Limb (tissue), 2 donors: Measurements from ENCODE around the gene TM4SF4.

Experiments
- DNase-seq, 2 donors: peaks; one replicate each; pipeline ENCODE4 v3.0.0-alpha.2; 2016; ENCODE audit errors: extremely low spot score in 2 of 2

Gene TM4SF4

GRCh38 chr3:149455366-149455765 lies 19.1 kb upstream of the TM4SF4 start:
- no peak for DNase-seq

GRCh38 chr3:149455989-149456388 lies 18.5 kb upstream of the TM4SF4 start:
- no peak for DNase-seq

DNA sequence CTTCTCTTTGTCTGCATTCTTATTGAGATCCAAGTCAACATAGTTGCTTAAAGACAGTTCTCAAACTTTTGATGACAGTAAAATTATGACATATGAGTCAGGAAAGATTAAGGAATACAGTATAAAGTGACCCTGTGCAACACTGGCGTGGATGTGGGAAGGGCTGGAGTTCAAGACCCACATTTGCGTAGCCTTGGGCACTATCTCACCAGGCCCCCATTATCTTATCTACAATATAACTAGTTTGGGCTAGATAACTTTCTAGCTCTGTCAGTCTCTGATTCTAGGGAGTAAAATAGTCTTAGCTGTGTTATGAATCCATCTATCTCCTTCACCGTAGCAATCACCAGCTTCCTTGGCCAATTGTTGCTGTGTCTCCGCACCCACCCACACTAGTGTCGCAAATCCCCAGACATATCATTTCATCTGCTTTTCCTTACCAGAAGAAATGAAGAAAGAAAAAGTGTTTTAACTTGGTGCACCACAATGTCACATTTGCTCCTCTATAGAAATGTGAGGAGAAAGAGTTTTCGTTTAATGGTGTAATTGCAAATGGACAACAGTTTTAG lies 14.9 kb upstream of the TM4SF4 start:
- no peak for DNase-seq

DNA sequence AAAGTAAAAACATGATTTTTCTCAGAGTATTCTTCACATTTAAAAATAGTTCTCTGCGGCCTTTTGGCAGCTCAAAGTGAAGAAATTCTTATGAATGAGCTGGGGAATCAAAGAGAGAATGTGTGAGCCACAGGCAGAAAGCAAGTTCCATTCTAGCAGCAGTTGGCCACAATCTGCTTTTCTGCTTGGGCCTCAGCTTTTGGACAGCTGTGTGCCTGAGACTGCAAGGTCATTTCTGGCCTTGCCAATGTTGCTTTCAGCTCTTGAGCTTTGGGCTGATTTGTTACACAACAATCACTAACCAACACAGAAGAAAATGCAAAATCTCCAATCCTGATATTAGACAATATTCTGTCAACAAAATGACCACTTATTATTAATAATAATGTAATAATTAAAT lies 14.4 kb upstream of the TM4SF4 start:
- no peak for DNase-seq

GRCh38 chr3:149462051-149462450 lies 12.4 kb upstream of the TM4SF4 start:
- DNase-seq = no peak

DNA sequence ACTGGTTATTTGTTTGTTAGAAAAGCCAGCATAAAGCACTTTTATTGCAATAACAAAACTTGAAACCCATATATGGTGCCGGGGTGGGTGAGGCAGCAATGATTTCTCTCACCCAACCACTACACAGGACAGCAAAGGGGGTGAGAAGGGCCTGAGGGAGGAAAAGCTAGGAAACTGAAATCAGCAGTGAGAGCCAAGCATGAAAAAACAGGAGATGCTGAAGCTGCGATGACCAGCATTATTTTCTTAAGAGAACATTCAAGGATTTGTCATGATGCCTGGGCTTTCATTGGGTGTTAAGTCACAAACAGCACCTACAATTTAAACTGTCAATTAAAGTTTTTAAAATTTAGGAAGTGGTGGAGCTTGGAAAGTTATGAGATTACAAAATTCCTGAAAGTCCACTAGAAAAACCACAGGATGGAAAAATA lies 11.9 kb upstream of the TM4SF4 start:
- no peak for DNase-seq

GRCh38 chr3:149463921-149464320 lies 10.6 kb upstream of the TM4SF4 start:
- no peak for DNase-seq

DNA sequence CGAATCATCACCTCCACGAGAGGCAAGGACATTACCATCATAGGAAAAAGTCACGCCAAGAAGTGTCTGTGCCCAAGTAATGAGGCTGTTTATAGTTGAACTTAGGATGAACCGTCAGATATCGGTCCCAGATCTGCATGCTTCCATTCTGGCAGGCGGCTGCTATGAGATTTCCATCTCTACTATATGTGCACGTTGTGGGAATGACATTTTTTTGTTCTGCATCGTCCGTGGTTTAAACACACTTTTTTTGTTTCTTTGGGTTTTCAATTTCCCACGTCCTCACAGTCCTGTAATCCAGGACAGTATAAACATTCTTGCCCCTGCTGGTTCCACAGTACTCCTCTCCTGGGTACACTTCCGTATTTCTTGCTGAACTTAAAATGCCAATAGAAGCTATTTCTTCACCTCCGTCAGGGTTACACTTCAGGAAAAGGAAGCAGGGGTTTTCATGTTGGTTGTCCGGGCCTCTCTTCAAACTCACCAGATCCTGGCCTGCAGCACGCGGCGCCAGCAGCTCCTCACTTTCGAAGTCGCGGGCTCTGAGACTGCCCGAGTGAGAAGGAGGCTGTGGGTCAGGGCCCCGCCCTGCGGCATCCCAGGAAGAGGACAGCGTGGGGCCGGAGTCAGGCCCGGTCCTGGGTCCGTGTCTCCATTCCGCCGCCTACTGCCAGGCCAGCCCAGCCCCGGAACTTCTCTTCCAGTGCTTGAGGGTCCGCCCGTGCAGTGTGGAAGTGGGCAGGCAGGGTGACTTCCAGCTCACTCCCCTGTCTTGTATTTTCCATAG lies 9.8 kb upstream of the TM4SF4 start:
- DNase-seq = no peak

- no peak for DNase-seq
Measured at GRCh38 chr3:149465351-149465883, 9.1 kb upstream of the TM4SF4 start.

DNA sequence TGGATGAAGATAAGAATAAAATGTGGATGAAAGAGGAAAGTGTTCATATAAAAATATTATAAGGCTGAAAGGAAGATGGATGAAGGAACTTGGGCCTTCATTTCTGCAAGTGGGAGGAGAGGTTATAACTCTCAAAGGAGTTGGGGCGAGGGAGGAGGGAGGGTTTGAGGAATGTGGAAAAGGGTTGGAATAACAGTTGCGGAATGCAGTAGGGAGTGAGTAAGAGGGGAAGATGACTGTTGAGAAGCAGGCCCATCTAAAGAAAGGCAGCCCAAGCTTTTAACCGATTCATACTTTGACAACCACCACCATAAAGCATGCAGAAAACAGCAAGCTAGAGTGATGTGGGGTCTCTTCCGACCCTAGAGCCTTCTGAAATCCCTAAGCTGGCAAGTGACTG lies 8.3 kb upstream of the TM4SF4 start:
- DNase-seq = no peak

DNA sequence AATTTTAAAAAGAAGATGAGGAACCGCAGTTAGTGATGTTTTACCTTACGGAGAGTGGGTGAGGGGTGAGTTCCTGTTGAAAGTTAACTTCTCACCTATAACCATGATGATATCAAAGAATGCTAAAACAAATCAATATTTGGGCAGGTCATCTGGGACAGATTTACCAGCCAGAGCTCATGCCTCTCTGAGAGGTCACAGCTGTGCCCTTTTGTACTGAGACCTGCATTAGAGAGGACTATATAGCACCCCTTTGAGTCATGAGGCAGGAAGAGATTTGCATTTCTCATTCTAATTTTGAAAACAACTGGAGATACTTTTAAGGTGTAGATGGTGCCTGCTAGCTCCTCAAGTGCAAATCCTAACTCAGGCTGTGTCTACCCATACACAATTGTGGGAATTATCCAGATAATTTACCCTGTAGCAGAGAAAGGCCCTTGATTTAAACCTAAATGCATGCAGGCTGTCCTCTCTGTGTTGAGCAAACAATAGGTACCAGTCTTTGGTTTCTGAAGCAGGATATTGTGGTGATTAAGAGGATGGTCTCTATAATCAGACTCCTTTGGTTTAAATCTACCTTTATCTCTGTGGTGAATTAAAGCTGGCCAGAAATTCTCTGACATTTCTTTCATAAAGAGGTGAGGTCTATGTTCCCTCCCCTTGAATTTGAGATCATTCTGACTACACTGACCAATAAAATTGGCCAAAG lies 5.8 kb upstream of the TM4SF4 start:
- no peak for DNase-seq

GRCh38 chr3:149470381-149470780 lies 4.1 kb upstream of the TM4SF4 start:
- no peak for DNase-seq

DNA sequence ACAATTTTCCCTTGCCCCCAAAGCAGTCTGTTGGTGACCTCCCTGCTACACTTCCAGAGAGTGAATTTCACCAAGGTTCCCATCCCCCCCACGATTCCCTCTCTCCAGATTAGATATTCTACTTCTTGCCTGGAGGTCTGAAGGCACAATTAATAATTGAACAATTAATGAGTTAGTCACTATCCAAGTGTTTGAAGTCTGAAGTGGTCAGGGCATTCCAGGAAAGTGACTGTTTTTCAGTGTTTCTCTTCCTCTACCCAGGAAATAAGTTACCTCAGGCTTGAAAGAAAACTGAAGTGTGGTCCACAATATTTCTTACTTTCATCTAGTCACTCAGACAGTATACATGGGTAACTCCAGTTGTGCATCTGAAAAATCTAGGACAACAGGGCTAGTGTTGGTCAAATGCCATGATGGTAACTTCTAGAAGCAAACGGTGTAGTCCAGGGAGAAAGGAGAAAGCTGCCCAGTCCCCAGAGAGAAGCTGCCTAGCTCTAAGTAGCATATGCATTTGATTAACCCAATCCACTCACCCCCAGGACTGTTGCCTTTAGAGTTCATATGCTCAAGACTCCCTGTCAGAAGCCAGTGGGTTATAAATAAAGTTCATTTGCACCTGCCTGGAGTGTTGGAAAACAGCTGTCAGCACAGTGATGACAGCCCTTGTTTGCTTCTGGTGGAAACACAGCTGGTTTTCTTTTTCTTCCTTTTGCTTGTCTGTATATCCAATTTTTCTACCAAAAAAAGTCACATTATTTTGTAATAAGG lies 2.3 kb upstream of the TM4SF4 start:
- DNase-seq = peak in 1 of 2 donors; percentile 73

- DNase-seq = peak; percentile 71 to 76
Measured at GRCh38 chr3:149473357-149474249, 894 bp upstream of the TM4SF4 start.

DNA sequence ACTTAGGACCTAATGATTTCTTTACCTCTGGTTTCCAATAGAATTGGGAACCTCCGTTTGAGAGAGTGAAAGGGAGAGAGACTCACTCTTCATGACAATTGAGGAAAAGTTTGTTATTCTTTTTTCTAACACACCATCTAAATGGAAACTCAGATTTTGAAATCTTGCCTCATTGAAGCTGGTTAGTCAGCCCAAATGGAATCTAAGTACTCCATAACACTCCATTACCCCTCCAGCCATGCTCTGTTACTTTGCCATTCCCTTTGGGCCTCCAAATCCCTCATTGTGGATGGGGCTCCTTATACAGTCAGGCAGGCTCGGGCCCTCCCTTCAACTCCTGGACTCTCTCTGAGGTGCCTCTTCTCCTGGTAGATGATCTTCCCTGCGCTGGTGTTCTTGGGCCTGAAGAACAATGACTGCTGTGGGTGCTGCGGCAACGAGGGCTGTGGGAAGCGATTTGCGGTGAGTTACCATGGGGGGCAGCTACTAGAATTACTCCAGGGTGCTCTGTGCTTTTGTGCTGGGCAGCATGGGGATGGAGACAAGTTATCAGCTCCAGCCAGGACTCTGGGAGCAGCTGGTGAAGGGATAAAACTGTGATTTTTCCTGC lies 1.1 kb downstream of the TM4SF4 start:
- DNase-seq = no peak

GRCh38 chr3:149476225-149476624 lies 1.7 kb downstream of the TM4SF4 start:
- DNase-seq = no peak

GRCh38 chr3:149479621-149480325 lies 5.3 kb downstream of the TM4SF4 start:
- DNase-seq = no peak

DNA sequence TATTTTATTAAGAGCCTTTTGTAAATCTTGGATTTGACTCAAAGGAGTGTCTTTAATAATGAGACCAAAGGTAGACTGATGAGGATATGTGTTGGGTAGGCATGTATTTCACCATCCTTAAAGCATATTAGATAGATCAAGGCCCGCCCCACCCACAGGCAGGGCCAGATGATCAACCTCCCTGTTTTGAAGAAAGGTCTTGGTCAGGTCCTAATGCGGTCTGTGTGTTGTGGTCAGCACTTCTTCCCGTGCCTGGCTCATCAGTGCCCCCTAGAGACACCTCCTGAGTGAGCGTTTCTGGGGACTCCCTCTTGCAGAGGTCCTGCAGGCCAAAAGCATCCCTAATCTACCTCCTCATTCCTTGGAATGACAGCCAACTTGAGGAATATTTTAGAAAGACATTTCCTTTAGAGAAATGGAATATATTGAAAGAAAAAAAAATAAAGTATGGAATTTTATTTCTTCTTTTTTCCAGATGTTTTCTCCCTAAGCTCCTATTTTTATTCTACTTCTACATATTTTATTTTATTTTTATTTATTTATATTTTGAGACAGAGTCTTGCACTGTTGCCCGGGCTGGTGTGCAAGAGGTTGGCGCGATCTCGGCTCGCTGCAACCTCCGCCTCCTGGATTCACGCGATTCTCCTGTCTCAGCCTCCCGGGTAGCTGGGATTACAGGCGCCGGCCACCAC lies 6.0 kb downstream of the TM4SF4 start:
- peak; percentile 40 to 69 for DNase-seq

DNA sequence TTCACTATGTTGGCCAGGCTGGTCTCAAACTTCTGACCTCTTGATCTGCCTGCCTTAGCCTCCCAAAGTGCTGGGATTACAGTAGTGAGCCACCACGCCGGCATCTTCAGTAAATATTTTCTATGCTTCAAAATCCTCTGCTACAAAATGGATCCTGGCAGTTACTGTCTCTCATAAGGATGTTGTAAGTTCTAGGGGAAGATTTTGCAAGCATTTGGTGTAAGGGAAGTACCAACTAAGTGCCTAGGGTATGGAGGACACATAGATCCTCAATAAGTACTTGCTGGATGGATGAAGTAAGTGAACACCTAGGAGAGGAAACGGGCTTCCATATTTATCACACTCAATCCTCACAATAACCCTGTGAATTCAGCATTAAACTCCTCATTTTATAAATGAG lies 6.6 kb downstream of the TM4SF4 start:
- no peak for DNase-seq
